ENCODE results near the gene VPS35.

The VPS35 gene

DNA sequence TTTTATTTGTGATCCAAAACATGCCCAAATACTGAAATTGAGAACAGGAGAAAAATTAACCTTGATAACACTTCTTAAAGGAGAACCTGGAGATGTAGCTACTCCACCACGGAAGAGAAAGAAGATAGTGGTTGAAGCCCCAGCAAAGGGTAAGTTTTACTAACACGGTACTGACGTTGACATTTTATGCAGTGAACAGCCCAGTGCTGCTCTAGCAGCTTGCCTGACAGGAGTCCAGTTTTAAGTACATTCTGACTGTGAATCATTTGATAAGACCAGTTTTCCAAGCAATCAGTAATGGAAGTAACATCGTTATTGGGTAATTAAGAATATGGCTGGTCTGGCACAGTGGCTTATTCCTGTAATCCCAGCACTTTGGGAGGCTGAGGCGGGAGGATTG is 7.0 kb upstream of the VPS35 start:
- no peak for TF ChIP-seq TAF1 (IDR thresholded peaks at IDR 0.05; ENCODE audit: low read depth)
- TF ChIP-seq, protein P1, sequence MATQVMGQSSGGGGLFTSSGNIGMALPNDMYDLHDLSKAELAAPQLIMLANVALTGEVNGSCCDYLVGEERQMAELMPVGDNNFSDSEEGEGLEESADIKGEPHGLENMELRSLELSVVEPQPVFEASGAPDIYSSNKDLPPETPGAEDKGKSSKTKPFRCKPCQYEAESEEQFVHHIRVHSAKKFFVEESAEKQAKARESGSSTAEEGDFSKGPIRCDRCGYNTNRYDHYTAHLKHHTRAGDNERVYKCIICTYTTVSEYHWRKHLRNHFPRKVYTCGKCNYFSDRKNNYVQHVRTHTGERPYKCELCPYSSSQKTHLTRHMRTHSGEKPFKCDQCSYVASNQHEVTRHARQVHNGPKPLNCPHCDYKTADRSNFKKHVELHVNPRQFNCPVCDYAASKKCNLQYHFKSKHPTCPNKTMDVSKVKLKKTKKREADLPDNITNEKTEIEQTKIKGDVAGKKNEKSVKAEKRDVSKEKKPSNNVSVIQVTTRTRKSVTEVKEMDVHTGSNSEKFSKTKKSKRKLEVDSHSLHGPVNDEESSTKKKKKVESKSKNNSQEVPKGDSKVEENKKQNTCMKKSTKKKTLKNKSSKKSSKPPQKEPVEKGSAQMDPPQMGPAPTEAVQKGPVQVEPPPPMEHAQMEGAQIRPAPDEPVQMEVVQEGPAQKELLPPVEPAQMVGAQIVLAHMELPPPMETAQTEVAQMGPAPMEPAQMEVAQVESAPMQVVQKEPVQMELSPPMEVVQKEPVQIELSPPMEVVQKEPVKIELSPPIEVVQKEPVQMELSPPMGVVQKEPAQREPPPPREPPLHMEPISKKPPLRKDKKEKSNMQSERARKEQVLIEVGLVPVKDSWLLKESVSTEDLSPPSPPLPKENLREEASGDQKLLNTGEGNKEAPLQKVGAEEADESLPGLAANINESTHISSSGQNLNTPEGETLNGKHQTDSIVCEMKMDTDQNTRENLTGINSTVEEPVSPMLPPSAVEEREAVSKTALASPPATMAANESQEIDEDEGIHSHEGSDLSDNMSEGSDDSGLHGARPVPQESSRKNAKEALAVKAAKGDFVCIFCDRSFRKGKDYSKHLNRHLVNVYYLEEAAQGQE (IDR thresholded peaks at IDR 0.05; ENCODE audit: low read depth) = no peak
- TF ChIP-seq CEBPB (IDR thresholded peaks at IDR 0.05) = no peak
- no peak for TF ChIP-seq NFIC (IDR thresholded peaks at IDR 0.05)
- TF ChIP-seq TEAD4 (IDR thresholded peaks at IDR 0.05) = no peak
- no peak for TF ChIP-seq EP300 (IDR thresholded peaks at IDR 0.05; ENCODE audit: borderline replicate concordance)
- TF ChIP-seq TCF12 (IDR thresholded peaks at IDR 0.05; ENCODE audit: low read depth) = no peak
- TF ChIP-seq YY1 (IDR thresholded peaks at IDR 0.05; ENCODE audit: low read depth) = no peak
- no peak for TF ChIP-seq CREB1 (IDR thresholded peaks at IDR 0.05; ENCODE audit: low read depth)
- no peak for TF ChIP-seq EGR1 (IDR thresholded peaks at IDR 0.05)
- TF ChIP-seq ZBTB7A (IDR thresholded peaks at IDR 0.05; ENCODE audit: low read depth) = no peak
- TF ChIP-seq, protein P2, sequence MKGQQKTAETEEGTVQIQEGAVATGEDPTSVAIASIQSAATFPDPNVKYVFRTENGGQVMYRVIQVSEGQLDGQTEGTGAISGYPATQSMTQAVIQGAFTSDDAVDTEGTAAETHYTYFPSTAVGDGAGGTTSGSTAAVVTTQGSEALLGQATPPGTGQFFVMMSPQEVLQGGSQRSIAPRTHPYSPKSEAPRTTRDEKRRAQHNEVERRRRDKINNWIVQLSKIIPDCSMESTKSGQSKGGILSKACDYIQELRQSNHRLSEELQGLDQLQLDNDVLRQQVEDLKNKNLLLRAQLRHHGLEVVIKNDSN (IDR thresholded peaks at IDR 0.05) = no peak
- no peak for TF ChIP-seq RAD21 (IDR thresholded peaks at IDR 0.05; ENCODE audit: low read depth)
- no peak for TF ChIP-seq FOXM1 (IDR thresholded peaks at IDR 0.05; ENCODE audit: borderline replicate concordance, low read depth)
- TF ChIP-seq, protein P3, sequence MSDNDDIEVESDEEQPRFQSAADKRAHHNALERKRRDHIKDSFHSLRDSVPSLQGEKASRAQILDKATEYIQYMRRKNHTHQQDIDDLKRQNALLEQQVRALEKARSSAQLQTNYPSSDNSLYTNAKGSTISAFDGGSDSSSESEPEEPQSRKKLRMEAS (IDR thresholded peaks at IDR 0.05) = no peak

DNA sequence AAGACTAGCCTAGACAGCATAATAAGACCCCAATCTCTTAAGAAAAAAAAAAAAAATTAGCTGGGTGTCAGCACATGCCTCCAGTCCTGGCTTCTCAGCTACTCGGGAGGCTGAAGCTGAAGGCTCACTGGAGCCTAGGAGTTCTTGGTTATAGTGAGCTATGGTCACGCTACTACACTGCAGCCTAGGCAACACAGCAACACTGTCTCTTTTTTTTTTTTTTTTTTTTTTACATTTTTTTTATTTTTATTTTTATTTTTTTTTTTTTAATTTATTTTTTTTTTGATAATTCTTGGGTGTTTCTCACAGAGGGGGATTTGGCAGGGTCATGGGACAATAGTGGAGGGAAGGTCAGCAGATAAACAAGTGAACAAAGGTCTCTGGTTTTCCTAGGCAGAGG is 4.6 kb upstream of the VPS35 start:
- TF ChIP-seq, protein P3 (IDR thresholded peaks at IDR 0.05) = no peak
- no peak for TF ChIP-seq ZBTB7A (IDR thresholded peaks at IDR 0.05; ENCODE audit: low read depth)
- TF ChIP-seq EGR1 (IDR thresholded peaks at IDR 0.05) = no peak
- TF ChIP-seq EP300 (IDR thresholded peaks at IDR 0.05; ENCODE audit: borderline replicate concordance) = no peak
- no peak for TF ChIP-seq TCF12 (IDR thresholded peaks at IDR 0.05; ENCODE audit: low read depth)
- no peak for TF ChIP-seq RAD21 (IDR thresholded peaks at IDR 0.05; ENCODE audit: low read depth)
- TF ChIP-seq CREB1 (IDR thresholded peaks at IDR 0.05; ENCODE audit: low read depth) = no peak
- TF ChIP-seq TAF1 (IDR thresholded peaks at IDR 0.05; ENCODE audit: low read depth) = no peak
- TF ChIP-seq TEAD4 (IDR thresholded peaks at IDR 0.05) = no peak
- TF ChIP-seq YY1 (IDR thresholded peaks at IDR 0.05; ENCODE audit: low read depth) = no peak
- TF ChIP-seq NFIC (IDR thresholded peaks at IDR 0.05) = no peak
- TF ChIP-seq FOXM1 (IDR thresholded peaks at IDR 0.05; ENCODE audit: borderline replicate concordance, low read depth) = no peak

DNA sequence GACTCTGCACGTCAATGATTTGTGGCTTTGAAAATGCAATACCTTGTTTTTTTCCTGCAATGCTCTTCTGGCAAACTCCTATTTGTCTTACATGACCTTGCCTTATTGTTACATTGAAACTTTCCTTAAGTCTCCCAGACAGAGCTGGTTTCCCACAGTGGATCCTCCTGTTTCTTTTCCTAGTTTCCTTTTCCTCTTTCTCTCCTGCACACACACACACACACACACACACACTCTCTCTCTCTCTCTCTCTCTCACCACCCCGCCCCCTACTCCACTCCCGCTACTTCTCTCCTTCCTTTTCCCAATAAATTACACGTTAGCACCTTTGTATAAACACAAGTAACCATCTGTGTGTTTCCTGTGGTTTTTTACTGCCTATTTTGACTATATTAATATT is 2.7 kb upstream of the VPS35 start:
- TF ChIP-seq, protein P1 (IDR thresholded peaks at IDR 0.05; ENCODE audit: low read depth) = no peak

DNA sequence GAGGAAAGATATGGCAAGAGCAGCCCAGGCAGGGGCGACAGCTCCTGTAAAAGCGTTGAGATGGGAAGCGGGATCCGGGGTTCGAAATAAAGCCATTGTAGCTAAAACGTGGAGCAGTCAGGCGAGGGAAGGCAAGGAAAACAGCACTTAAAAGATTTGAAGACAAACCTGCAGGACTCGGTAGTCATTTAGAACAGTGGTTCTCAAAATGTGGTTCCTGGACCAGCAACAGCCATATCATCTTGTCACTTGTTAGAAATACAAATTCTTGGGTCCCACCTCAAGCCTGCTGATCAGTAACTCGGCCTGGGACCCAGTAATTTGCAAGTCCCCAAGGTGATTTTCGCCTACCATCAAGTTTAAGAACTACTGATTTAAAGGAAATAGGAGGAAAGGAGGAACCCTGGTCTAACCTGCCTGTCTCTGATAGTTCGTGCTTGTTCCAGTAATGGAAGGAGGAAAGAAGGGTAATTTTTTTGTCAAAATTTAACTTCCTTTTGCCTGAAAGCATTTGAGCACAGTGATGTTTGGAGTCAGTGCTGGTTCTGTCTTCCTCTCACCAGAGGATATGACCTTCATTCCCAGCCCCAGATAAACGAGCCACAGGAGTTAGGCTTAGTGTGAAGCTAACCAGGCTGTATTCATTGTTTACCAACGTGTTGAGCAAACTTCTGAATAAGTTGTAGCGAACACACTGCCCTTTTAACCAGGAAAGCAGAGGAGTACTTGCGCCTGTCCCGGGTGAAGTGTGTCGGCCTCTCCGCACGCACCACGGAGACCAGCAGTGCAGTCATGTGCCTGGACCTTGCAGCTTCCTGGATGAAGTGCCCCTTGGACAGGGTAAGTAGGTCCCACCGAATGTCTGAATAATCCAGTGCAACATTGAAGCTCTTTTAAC is 1.6 kb upstream of the VPS35 start:
- TF ChIP-seq NFIC (IDR thresholded peaks at IDR 0.05) = no peak
- TF ChIP-seq, protein P1 (IDR thresholded peaks at IDR 0.05; ENCODE audit: low read depth) = no peak
- no peak for TF ChIP-seq EGR1 (IDR thresholded peaks at IDR 0.05)
- TF ChIP-seq TEAD4 (IDR thresholded peaks at IDR 0.05) = no peak
- no peak for TF ChIP-seq TCF12 (IDR thresholded peaks at IDR 0.05; ENCODE audit: low read depth)
- TF ChIP-seq, protein P3 (IDR thresholded peaks at IDR 0.05) = no peak; the same call in 1 of the 2 replicates
- no peak for TF ChIP-seq YY1 (IDR thresholded peaks at IDR 0.05; ENCODE audit: low read depth)
- no peak for TF ChIP-seq TAF1 (IDR thresholded peaks at IDR 0.05; ENCODE audit: low read depth)
